ENCODE data around the gene ANKRD13B.

Gene ANKRD13B

GRCh38 chr17:29579866-29580771, 12.8 kb upstream of the ANKRD13B start:
- H3K4me3 ChIP-seq (ENCODE audit: low read depth in 1 of 5, low read length in 5 of 5) = no peak overlapping the region
- no peak overlapping the region for H3K9ac ChIP-seq (ENCODE audit: low read length in 5 of 5)
- H3K9me3 ChIP-seq (ENCODE audit: control insufficient read depth in 5 of 5, low read length in 5 of 5) = no peaks in the 10 kb centered on the region
- H3K27ac ChIP-seq (ENCODE audit: low read depth, low read length) = no peak overlapping the region
- no peaks in the 10 kb centered on the region for H3K27me3 ChIP-seq (ENCODE audit: control insufficient read depth in 5 of 5, insufficient read depth in 4 of 5, low read length in 5 of 5)
- peaks cover 0 to 79% (median 71%) of the 10 kb centered on the region in 5 donors for H3K36me3 ChIP-seq (ENCODE audit: control insufficient read depth in 5 of 5, insufficient read depth in 5 of 5, low read length in 5 of 5)
- H3K4me1 ChIP-seq (ENCODE audit: control insufficient read depth in 5 of 5, insufficient read depth in 5 of 5, low read length in 5 of 5) = peaks cover 3 to 38% (median 33%) of the 10 kb centered on the region in 5 donors

GRCh38 chr17:29581583-29582253, 11.2 kb upstream of the ANKRD13B start:
- H3K4me1 ChIP-seq (ENCODE audit: control insufficient read depth in 5 of 5, insufficient read depth in 5 of 5, low read length in 5 of 5) = peaks cover 4 to 53% (median 46%) of the 10 kb centered on the region in 5 donors
- no peak overlapping the region for H3K9ac ChIP-seq (ENCODE audit: low read length in 5 of 5)
- no peak overlapping the region for H3K4me3 ChIP-seq (ENCODE audit: low read depth in 1 of 5, low read length in 5 of 5)
- no peak overlapping the region for H3K27ac ChIP-seq (ENCODE audit: low read depth, low read length)
- peaks cover 0 to 63% (median 55%) of the 10 kb centered on the region in 5 donors for H3K36me3 ChIP-seq (ENCODE audit: control insufficient read depth in 5 of 5, insufficient read depth in 5 of 5, low read length in 5 of 5)
- no peaks in the 10 kb centered on the region for H3K27me3 ChIP-seq (ENCODE audit: control insufficient read depth in 5 of 5, insufficient read depth in 4 of 5, low read length in 5 of 5)
- H3K9me3 ChIP-seq (ENCODE audit: control insufficient read depth in 5 of 5, low read length in 5 of 5) = no peaks in the 10 kb centered on the region

GRCh38 chr17:29582254-29582765, 10.6 kb upstream of the ANKRD13B start:
- Histone ChIP-seq H3K4me3 (ENCODE audit: low read depth in 1 of 5, low read length in 5 of 5) (no peak overlapping the region), H3K27me3 (ENCODE audit: control insufficient read depth in 5 of 5, insufficient read depth in 4 of 5, low read length in 5 of 5) (no peaks in the 10 kb centered on the region), H3K9ac (ENCODE audit: low read length in 5 of 5) (no peak overlapping the region), H3K27ac (ENCODE audit: low read depth, low read length) (no peak overlapping the region), H3K4me1 (ENCODE audit: control insufficient read depth in 5 of 5, insufficient read depth in 5 of 5, low read length in 5 of 5) (peaks cover 4 to 56% (median 47%) of the 10 kb centered on the region in 5 donors), H3K36me3 (ENCODE audit: control insufficient read depth in 5 of 5, insufficient read depth in 5 of 5, low read length in 5 of 5) (peaks cover 0 to 57% (median 49%) of the 10 kb centered on the region in 5 donors), H3K9me3 (ENCODE audit: control insufficient read depth in 5 of 5, low read length in 5 of 5) (no peaks in the 10 kb centered on the region)

- no peak overlapping the region for H3K27ac ChIP-seq (ENCODE audit: low read depth, low read length)
- H3K36me3 ChIP-seq (ENCODE audit: control insufficient read depth in 5 of 5, insufficient read depth in 5 of 5, low read length in 5 of 5) = peaks cover 0 to 52% (median 44%) of the 10 kb centered on the region in 5 donors
Observed at GRCh38 chr17:29582772-29583171, 10.2 kb upstream of the ANKRD13B start.

GRCh38 chr17:29583324-29584248, 9.3 kb upstream of the ANKRD13B start:
- Histone ChIP-seq H3K27me3 (ENCODE audit: control insufficient read depth in 5 of 5, insufficient read depth in 4 of 5, low read length in 5 of 5) (no peaks in the 10 kb centered on the region), H3K36me3 (ENCODE audit: control insufficient read depth in 5 of 5, insufficient read depth in 5 of 5, low read length in 5 of 5) (peaks cover 0 to 44% (median 36%) of the 10 kb centered on the region in 5 donors), H3K4me1 (ENCODE audit: control insufficient read depth in 5 of 5, insufficient read depth in 5 of 5, low read length in 5 of 5) (peaks cover 4 to 63% (median 52%) of the 10 kb centered on the region in 5 donors), H3K27ac (ENCODE audit: low read depth, low read length) (peak overlapping the region; percentile 82), H3K4me3 (ENCODE audit: low read depth in 1 of 5, low read length in 5 of 5) (peak overlapping the region in 4 of 5 donors; percentile 4 to 24 (median 14)), H3K9ac (ENCODE audit: low read length in 5 of 5) (peak overlapping the region in 2 of 5 donors; percentile 27 to 79), H3K9me3 (ENCODE audit: control insufficient read depth in 5 of 5, low read length in 5 of 5) (no peaks in the 10 kb centered on the region)

More at GRCh38 chr17:29582772-29583171, 10.2 kb upstream of the ANKRD13B start:
- no peak overlapping the region for H3K9ac ChIP-seq (ENCODE audit: low read length in 5 of 5)
- H3K9me3 ChIP-seq (ENCODE audit: control insufficient read depth in 5 of 5, low read length in 5 of 5) = no peaks in the 10 kb centered on the region
- H3K4me3 ChIP-seq (ENCODE audit: low read depth in 1 of 5, low read length in 5 of 5) = no peak overlapping the region
- no peaks in the 10 kb centered on the region for H3K27me3 ChIP-seq (ENCODE audit: control insufficient read depth in 5 of 5, insufficient read depth in 4 of 5, low read length in 5 of 5)
- peaks cover 4 to 58% (median 47%) of the 10 kb centered on the region in 5 donors for H3K4me1 ChIP-seq (ENCODE audit: control insufficient read depth in 5 of 5, insufficient read depth in 5 of 5, low read length in 5 of 5)

- Histone ChIP-seq H3K27me3 (ENCODE audit: control insufficient read depth in 5 of 5, insufficient read depth in 4 of 5, low read length in 5 of 5) (no peaks in the 10 kb centered on the region), H3K4me3 (ENCODE audit: low read depth in 1 of 5, low read length in 5 of 5) (peak overlapping the region in 3 of 5 donors; percentile 62 to 89 (median 79)), H3K9ac (ENCODE audit: low read length in 5 of 5) (peak overlapping the region in 2 of 5 donors; percentile 43 to 79), H3K27ac (ENCODE audit: low read depth, low read length) (peak overlapping the region; percentile 82), H3K4me1 (ENCODE audit: control insufficient read depth in 5 of 5, insufficient read depth in 5 of 5, low read length in 5 of 5) (peaks cover 4 to 66% (median 55%) of the 10 kb centered on the region in 5 donors), H3K36me3 (ENCODE audit: control insufficient read depth in 5 of 5, insufficient read depth in 5 of 5, low read length in 5 of 5) (peaks cover 0 to 34% (median 30%) of the 10 kb centered on the region in 5 donors), H3K9me3 (ENCODE audit: control insufficient read depth in 5 of 5, low read length in 5 of 5) (no peaks in the 10 kb centered on the region)
Observed at GRCh38 chr17:29584452-29585079, 8.4 kb upstream of the ANKRD13B start.

DNA sequence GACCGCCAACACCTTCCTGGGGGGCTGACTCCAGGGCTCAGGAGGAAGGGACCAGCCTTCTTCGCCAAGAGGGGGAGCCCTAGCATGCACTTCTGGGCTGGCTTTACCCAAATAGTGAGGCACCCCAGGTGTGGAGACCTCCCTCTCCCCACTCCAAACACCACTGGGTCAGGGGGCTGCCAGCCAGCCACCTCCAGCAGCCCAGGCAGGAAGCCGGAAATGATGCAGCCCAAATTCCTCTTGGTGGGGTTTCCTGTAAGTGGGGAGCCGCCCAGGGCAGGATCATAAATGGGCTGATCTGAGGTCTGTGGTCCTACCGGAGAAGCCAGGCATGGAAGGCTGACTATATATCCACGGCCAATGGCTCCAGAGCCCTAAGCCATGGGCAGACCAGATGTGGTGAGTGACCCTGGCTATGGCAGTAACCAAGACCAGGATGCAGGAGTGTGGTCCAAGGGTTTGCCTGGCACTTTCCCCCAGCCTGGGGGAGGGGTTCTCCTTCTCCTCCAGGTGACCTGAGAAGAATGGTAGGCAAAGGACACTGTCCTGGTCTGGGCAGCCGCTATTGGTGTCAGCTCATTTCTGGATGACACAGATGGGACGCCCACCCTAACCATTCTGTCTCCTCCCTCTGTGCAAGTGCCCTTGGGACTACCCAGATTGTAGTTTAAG, 7.7 kb upstream of the ANKRD13B start:
- Histone ChIP-seq H3K36me3 (ENCODE audit: control insufficient read depth in 5 of 5, insufficient read depth in 5 of 5, low read length in 5 of 5) (peaks cover 0 to 28% (median 25%) of the 10 kb centered on the region in 5 donors), H3K27ac (ENCODE audit: low read depth, low read length) (peak overlapping the region; percentile 82), H3K4me1 (ENCODE audit: control insufficient read depth in 5 of 5, insufficient read depth in 5 of 5, low read length in 5 of 5) (peaks cover 9 to 70% (median 59%) of the 10 kb centered on the region in 5 donors), H3K4me3 (ENCODE audit: low read depth in 1 of 5, low read length in 5 of 5) (peak overlapping the region; percentile 10 to 89 (median 62)), H3K9ac (ENCODE audit: low read length in 5 of 5) (peak overlapping the region in 4 of 5 donors; percentile 43 to 79 (median 62)), H3K27me3 (ENCODE audit: control insufficient read depth in 5 of 5, insufficient read depth in 4 of 5, low read length in 5 of 5) (no peaks in the 10 kb centered on the region), H3K9me3 (ENCODE audit: control insufficient read depth in 5 of 5, low read length in 5 of 5) (no peaks in the 10 kb centered on the region)

DNA sequence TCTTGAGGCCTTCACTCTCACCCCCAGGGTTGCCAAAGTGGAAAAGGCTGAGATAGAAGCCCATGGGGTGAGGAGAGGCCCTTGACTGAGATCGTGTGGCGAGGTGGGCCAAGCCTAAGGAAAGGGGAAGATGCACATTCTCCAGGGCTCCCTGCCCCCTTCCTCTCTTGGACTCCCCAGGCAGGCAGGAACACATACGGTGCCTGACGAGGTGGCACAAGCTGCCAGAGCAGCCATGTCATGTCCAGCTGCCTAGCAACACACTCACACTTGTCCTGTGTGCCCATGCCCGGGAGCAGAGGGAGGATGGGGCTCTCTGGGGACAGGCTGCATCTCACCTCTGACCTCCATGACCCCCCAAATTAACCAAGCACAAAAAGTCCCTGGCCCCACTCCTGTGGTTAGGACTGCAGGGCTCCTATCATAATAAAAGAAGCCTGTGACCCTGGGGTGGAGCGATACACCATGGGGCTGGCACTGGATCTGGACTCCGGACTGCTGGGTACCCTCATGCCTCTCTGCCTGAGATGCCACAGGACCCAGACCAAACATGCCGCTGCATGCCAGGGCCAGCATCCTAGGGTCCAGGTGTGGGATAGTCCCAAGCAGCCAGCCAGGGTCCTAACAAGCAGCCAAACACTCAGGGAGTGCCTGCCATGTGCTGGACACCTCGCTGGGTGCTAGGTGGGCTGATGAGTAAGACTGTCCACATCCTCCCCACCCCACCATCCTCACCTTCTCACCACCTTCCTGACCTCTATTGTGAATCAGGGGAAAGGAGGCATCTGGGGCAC, 6.1 kb upstream of the ANKRD13B start:
- H3K4me1 ChIP-seq (ENCODE audit: control insufficient read depth in 5 of 5, insufficient read depth in 5 of 5, low read length in 5 of 5) = peaks cover 11 to 83% (median 75%) of the 10 kb centered on the region in 5 donors
- peak overlapping the region in 2 of 5 donors; percentile 88 to 96 for H3K9ac ChIP-seq (ENCODE audit: low read length in 5 of 5)

More for the DNA sequence above, 6.1 kb upstream of the ANKRD13B start:
- Histone ChIP-seq H3K36me3 (ENCODE audit: control insufficient read depth in 5 of 5, insufficient read depth in 5 of 5, low read length in 5 of 5) (peaks cover 0 to 16% (median 14%) of the 10 kb centered on the region in 5 donors), H3K9me3 (ENCODE audit: control insufficient read depth in 5 of 5, low read length in 5 of 5) (no peaks in the 10 kb centered on the region), H3K4me3 (ENCODE audit: low read depth in 1 of 5, low read length in 5 of 5) (peak overlapping the region in 4 of 5 donors; percentile 71 to 90 (median 84)), H3K27me3 (ENCODE audit: control insufficient read depth in 5 of 5, insufficient read depth in 4 of 5, low read length in 5 of 5) (no peaks in the 10 kb centered on the region), H3K27ac (ENCODE audit: low read depth, low read length) (peak overlapping the region; percentile 82)
